Progenitor cell of endocrine pancreas (in vitro differentiated cells): ENCODE data around the gene RPS6KA1. TPM values are rescaled to one million over a fixed set of nuclear protein-coding genes. Genes with fewer than 3 reads are reported as not detected.

ENCODE experiments used
- DNase-seq: peaks from one replicate; pipeline ENCODE4 v3.0.0; 2021; ENCODE audit warnings: low spot score; ENCODE audit not compliant: unreplicated experiment
- H3K27ac Mint-ChIP-seq: 2 replicates; pipeline ENCODE4 v1.8.0; 2021; ENCODE audit warnings: mild to moderate bottlenecking, moderate library complexity, mixed read lengths
- H3K27me3 Mint-ChIP-seq: 2 replicates; pipeline ENCODE4 v1.8.0; 2021; ENCODE audit warnings: mixed read lengths
- H3K36me3 Mint-ChIP-seq: 2 replicates; pipeline ENCODE4 v1.8.0; 2022; ENCODE audit warnings: mixed read lengths; ENCODE audit not compliant: insufficient read depth
- H3K4me1 Mint-ChIP-seq: 2 replicates; pipeline ENCODE4 v1.8.0; 2021; ENCODE audit warnings: low read depth, mixed read lengths
- H3K4me3 Mint-ChIP-seq: 2 replicates; pipeline ENCODE4 v1.8.0; 2021; ENCODE audit warnings: low read depth, mild to moderate bottlenecking, moderate library complexity, mixed read lengths
- H3K9me3 Mint-ChIP-seq: 2 replicates; pipeline ENCODE4 v1.8.0; 2021; ENCODE audit warnings: low read depth, mixed read lengths
- CTCF ChIP-seq: fragments of 200-600 bp; sonication (generic); IDR thresholded peaks from one replicate; pipeline ENCODE4 v1.5.0; 2021; ENCODE audit warnings: antibody characterized with exemption, mild to moderate bottlenecking; ENCODE audit not compliant: unreplicated experiment
- total RNA-seq: library from RNA; stranded (reverse); gene quantifications from 2 replicates; pipeline ENCODE4 v1.2.1, GENCODE V29; 2021

The RPS6KA1 gene
- total RNA-seq, 1 donor from 2014 or later = 26.7 TPM

- no peaks in the 10 kb centered on the region for H3K9me3 Mint-ChIP-seq
- H3K4me3 Mint-ChIP-seq = no peak overlapping the region
- TF ChIP-seq CTCF = no peak
- no peaks in the 10 kb centered on the region for H3K27me3 Mint-ChIP-seq
- H3K4me1 Mint-ChIP-seq = no peaks in the 10 kb centered on the region
- no peak for DNase-seq
- peaks cover 4% of the 10 kb centered on the region for H3K36me3 Mint-ChIP-seq
- H3K27ac Mint-ChIP-seq = no peak overlapping the region
These were observed 11.9 kb downstream of the RPS6KA1 start for GRCh38 chr1:26541431-26541815.

GRCh38 chr1:26541816-26542711, 12.5 kb downstream of the RPS6KA1 start:
- Mint-ChIP-seq H3K27ac (no peak overlapping the region), H3K4me1 (no peaks in the 10 kb centered on the region), H3K27me3 (no peaks in the 10 kb centered on the region), H3K4me3 (no peak overlapping the region), H3K9me3 (no peaks in the 10 kb centered on the region), H3K36me3 (peaks cover 4% of the 10 kb centered on the region)
- DNase-seq = no peak
- peak; percentile 43 for TF ChIP-seq CTCF

GRCh38 chr1:26542771-26543451, 13.3 kb downstream of the RPS6KA1 start:
- no peak for DNase-seq
- Mint-ChIP-seq H3K27ac (no peak overlapping the region), H3K36me3 (peaks cover 4% of the 10 kb centered on the region), H3K4me3 (no peak overlapping the region), H3K4me1 (no peaks in the 10 kb centered on the region), H3K9me3 (no peaks in the 10 kb centered on the region), H3K27me3 (no peaks in the 10 kb centered on the region)
- no peak for TF ChIP-seq CTCF

GRCh38 chr1:26543462-26543861, 13.9 kb downstream of the RPS6KA1 start:
- no peaks in the 10 kb centered on the region for H3K4me1 Mint-ChIP-seq
- no peaks in the 10 kb centered on the region for H3K27me3 Mint-ChIP-seq
- no peak overlapping the region for H3K27ac Mint-ChIP-seq
- H3K9me3 Mint-ChIP-seq = no peaks in the 10 kb centered on the region
- no peak for TF ChIP-seq CTCF
- no peak overlapping the region for H3K4me3 Mint-ChIP-seq
- H3K36me3 Mint-ChIP-seq = peaks cover 6% of the 10 kb centered on the region
- DNase-seq = no peak

- no peak overlapping the region for H3K27ac Mint-ChIP-seq
- no peak overlapping the region for H3K4me3 Mint-ChIP-seq
- H3K9me3 Mint-ChIP-seq = no peaks in the 10 kb centered on the region
These were observed 14.6 kb downstream of the RPS6KA1 start for GRCh38 chr1:26544126-26544525.

More at GRCh38 chr1:26544126-26544525, 14.6 kb downstream of the RPS6KA1 start:
- H3K4me1 Mint-ChIP-seq = no peaks in the 10 kb centered on the region
- no peak for DNase-seq
- H3K27me3 Mint-ChIP-seq = no peaks in the 10 kb centered on the region
- peaks cover 2% of the 10 kb centered on the region for H3K36me3 Mint-ChIP-seq
- TF ChIP-seq CTCF = no peak
